Inflammatory macrophage (primary cell): ENCODE results near the gene LCN15.
"Not testable (repeated sequence)": the region's sequence is repeated elsewhere in the genome, so short reads cannot be mapped to it uniquely, and the experiment has no call there.

Experiments
- DNase-seq, 2 donors: peaks; one replicate each; pipeline ENCODE4 v3.0.0-alpha.2; 2020 to 2022

Gene LCN15

DNA sequence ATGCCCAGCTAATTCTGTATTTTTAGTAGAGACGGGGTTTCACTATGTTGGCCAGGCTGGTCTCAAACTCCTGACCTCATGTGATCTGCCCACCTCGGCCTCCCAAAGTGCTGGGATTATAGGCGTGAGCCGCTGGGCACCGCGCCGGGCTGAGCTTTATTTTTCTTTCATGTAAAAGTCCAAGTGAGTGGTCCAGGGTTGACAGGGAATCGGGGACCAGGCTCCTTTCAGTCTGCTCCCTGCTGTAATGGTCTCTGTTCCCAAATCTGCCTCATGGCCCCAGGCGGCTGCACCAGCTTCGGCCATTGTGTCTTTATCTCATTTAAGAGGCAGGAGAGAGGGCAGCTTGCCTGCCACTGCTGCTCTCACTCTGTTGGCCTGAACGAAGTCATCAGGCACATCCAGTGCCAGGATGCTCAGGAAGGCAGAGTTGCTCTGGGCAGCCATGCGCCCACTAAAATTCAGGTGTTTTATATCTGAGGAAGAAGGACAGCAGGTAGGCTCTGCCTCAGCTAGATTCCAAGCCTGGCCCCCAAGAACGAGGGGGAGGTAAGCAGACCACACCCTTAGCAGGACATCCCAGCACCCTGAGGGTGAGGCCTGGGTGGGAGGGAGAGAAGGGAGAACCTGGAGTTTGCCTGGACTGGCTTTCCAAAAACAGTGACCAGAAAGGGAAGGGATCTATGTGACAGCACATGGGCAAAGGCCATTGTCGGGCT is 30.1 kb upstream of the LCN15 start:
- DNase-seq = no peak

DNA sequence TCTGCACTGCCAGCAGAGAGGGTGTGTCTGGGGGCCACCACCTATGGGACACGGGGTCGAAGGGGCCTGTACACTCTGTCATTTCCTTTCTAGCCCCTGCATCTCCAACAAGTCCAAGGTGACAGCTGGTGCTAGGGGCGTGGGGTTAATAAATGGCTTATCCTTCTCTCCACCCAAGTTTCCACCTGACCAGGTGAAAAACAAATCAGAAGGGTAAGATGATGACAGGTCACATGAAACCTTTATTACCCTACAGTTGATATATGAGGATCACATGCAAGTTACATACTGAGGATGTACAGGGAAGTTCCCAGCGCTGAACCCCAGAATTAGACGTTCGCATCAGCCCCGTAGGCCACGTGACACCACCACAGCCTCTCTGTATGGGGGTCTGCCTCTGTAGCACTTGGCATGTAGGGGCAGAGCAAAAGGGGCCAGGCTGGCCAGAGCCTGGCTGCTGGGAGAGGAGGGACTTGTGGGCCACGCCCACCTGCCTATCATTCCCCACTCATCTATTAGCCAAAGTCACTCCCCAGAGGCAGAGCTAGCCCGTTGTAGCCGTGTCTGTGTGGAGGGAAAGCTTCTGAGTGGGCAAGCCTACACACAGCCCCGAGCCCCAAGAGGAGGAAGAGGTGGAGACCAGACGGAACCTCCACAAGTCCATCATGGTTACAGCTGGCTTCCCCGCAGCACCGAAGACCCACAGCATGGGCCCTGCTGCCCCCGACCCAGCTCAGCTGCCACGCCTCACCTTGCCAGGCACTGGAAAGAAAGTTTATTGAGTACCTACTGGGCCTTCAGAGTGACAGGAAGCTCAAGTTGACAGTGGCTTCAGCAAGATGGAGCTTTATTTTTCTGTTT is 29.0 kb upstream of the LCN15 start:
- DNase-seq = peak in 1 of 2 donors; percentile 19

DNA sequence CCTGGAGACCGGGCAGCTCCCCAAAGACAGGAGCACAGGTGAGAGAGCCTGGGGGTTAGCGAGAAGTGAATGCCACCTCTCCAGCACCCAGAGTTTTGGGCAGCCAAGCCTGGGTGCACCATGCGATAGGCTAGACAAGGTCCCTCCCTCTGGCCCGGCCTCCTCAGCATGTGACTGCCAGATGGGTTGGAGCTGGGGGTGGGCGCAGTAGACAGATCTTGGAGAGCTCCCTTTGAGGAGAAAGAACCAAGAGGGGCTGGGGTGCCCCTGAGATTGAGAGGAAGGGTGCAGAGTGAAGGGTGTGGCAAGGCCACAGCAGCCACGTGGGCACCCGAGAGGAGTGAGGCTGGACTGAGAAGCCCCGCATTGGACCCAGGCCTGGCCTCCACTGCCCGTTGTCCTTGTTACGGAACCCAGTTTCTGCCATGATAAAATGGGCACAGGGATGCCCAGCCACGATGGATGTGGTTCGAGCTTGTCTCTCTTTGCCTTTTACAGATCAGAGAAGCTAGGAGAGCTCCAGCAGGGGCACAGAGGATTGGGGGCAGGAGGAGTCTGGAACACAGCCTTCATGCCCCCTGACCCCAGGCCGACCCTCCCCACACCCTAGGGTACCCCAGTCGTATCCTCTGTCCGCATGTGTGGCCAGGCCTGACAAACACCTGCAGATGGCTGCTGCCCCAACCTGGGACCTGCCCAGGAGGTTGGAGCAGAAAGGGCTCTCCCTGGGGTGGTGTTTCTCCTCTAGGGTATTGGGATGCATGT is 28.2 kb upstream of the LCN15 start:
- no peak for DNase-seq

DNA sequence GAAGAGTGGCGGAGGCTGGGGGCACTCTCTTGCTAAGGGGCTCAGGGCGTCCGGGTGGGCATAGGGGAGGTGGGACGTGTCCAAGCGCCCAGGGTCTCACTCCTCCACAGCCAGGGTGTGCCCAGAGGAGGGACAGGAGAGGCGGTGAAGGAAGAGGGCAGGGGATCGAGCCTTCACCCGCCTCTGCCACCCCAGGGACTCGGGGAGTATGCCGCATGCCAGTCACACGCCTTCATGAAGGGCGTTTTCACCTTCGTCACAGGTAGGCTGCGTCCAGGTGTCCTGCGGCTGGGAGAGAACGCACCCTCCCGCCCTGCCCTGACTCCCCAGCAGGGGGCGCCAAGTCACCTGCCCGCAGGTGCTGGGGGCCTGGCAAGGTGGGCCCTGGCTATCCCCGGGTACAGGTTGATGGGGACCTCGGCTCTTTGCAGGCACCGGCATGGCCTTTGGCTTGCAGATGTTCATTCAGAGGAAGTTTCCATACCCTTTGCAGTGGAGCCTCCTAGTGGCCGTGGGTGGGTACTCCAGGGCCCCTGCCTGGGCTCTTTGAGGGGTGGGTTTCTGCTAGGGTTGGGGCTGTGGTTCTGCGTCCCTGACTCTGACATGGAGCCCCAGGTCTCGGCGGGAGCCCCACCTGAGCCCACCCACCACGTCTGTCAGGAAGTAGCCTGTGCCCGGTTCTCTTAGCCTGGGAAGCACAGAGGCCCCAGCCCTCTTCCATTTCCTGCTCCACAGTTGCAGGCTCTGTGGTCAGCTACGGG is 27.4 kb upstream of the LCN15 start:
- peak; percentile 41 to 52 for DNase-seq

DNA sequence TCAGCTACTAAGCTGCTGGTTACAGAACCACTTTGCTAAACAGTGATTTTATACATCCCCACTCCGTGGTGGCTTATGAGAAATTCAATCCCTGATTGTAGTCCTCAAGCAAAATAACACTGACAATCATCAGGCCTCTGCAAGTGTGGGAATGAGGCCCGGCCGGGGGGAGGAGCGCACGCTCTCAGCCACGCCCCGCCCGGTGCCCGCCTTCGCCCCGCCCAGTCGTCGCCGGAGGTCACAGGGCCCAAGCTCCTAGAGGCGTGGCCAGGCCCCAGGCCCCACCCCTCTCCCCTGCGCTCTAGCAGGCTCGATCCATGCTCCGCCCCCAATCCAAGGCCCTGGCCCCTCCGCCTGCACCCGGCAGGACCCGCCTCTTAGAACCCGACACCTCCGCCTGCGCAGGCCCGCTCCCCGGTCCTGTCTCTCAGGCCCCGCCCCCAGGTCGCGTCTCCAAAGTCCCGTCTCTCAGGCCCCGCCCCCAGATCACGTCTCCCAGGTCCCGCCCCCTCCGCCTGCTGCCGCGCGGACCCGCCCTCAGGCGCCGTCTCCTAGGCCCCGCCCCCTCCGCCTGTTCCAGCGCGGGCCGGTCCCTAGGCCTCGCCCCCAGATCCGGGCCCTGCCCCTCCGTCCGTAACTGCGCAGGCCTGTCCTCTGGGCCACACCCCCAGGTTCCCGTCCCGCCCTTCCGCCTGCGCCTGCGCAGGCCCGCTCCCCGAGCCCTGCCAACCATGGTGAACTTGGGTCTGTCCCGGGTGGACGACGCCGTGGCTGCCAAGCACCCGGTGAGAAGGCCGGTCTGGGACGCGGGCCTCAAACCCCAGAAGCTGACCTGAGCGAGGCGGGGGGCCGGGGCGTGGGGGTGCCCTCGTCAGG is 26.6 kb upstream of the LCN15 start, which contains the start of gene TMEM141:
TSS of gene TMEM141 (plus strand) at position 705 of the 876 bp plus-strand sequence. CDS start at position 732, 27 bp downstream.
- DNase-seq = peak; percentile 99 to 100

DNA sequence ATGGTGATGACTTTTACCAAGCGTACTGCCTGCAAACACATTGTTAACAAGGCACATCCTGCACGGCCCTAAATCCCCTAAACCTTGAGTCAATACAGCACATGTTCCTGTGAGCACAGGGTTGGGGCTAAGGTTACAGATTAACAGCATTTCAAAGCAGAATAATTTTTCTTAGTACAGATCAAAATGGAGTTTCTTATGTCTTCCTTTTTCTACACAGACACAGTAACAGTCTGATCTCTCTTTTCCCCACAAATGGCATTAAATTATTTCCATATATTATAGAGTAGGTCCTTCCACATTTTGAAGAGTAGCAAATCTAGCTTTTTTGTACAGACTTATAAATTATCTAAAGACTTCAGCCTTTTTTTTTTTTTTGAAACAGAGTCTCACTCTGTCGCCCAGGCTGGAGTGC is 25.2 kb upstream of the LCN15 start:
- no peak for DNase-seq

DNA sequence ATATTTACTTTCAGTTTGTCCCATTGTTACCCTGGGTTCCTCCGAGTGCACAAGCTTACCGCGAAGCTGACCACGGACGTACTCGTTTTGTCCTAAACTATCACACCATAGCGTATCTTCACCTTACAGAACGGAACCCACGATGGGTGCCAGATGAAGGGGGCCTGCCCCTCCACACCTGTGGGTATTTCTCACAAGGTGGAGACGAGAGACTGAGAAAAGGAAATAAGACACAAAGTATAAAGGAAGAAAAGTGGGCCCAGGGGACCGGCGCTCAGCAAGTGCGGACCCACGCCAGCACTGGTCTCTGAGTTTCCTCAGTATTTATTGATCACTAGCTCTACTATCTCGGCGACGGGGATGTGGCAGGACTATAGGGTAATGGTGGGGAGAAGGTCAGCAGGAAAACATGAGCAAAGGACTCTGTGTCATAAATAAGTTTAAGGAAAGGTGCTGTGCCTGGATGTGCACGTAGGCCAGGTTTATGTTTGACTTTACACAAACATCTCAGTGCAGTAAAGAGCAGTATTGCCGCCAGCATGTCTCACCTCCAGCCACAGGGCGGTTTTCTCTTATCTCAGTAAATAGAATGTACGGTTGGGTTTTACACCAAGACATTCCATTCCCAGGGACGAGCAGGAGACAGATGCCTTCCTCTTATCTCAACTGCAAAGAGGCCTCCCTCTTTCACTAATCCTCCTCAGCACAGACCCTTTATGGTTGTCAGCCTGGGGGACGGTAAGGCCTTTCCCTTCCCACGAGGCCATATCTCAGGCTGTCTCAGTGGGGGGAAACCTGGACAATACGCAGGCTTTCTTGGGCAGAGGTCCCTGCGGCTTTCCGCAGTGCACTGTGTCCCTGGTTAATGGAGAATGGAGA is 24.6 kb upstream of the LCN15 start:
- not testable (repeated sequence) for DNase-seq

DNA sequence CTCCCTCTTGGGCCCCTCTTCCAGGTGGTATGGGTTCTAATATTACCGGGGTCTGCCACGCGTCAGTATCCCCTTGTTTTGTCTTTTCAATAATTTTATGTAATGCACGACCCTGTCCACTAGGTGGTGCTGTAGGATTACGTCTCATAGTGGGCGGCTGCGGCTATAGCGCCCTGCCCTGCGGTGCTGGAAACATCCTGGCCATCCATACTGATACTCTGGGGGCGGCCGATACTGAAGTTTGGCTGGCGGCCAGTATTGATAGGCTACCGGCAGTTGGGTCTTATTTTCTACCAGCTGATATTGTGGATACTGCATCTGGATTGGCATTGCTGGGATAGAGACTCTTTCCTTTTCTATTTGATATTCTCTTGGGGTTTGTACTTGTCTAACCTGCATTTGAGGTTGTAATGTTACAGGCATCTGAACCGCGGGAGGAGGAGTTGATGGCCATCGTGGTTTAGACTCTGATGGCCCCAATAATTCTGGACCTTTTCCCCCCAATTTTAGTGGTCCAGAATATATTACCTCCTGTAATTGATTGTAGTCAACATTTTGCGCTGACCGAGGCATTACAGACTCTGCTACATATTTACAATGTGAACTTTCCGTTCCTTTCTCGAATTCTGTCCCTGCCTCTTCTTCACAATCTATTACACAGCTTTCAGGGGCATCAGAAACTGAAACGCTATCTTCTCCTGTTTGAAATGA is 23.5 kb upstream of the LCN15 start:
- DNase-seq = peak; percentile 61 to 71

DNA sequence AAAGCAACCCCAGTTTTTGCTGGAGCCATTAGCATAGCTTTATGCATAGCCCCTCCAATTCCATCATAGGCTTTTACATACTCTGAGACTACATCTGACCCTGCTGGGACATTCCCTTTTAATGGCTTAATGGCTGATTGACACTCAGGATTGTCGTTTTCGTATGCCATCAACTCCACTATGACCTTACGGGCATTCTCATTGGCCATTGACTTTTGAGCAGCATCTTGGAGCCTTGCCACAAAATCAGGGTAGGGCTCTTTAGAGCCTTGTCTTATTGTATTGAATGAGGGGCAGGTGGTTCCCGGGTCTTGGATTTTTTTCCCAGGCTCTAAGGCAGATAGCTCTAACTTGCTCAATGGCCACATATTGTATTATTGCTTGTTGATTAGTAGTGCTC is 22.7 kb upstream of the LCN15 start:
- DNase-seq = not testable (repeated sequence)

DNA sequence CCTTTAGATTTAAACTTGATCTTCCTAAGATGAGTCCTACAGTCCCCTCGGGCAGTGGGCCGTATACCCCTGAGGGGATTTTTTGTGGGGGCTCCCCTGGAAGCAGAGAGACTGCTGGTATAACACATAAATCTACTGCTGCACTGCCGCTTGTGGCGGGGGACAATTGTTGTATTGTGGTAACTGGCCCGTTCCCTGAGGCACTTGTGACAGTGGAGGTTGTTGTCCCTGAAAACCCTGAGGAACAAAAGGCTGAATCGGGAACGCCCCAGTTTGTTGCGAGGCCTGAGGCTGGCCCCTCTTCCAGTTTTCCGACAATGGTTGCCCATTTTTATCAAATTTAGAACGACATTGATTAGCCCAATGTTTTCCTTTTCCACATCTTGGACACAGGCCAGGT is 22.1 kb upstream of the LCN15 start:
- no peak for DNase-seq

DNA sequence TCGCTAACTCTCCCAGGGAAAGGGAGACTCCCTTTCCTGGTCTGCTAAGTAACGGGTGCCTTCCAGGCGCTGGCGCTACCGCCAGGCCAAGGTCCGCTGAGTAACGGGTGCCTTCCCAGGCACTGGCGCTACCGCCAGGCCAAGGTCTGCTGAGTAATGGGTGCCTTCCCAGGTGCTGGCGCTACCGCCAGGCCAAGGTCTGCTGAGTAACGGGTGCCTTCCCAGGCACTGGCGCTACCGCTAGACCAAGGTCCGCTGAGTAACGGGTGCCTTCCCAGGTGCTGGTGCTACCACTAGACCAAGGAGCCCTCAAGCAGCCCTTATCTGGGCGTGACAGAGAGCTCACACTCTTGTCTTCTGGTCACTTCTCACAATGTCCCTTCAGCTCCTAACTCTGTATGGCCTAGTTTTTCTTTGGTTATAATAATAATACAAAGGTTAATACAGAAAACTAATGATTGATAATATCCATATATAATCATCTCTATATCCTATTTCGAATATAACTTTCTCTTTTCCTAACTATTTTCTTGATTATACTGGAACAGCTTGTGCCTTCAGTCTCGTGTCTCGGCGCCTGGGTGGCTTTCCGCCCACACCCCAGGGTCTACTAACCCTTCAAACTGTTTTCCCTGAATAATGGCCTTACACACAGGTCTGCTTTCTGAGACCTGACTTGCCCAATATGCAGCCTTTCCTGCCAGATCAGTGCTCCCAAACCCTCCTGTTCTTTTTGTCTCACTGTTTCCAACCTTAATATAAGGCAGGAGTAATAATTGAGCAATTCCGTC is 21.4 kb upstream of the LCN15 start:
- not testable (repeated sequence) for DNase-seq

DNA sequence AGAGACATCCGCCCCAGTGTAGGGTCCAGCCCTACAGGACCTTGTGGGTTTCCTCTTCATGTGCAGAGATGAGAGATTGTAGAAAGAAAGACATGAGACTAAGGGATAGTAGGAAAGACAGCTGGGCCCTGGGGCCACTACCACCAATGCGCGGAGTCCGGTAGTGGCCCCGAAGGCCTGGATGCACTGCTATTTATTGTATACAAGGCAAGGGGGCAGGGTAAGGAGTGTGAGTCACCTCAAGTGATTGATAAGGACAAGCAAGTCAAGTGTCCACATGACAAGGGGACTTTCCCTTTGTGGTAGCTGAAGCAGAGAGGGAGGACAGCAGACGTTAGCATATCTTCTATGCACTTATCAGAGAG is 20.7 kb upstream of the LCN15 start:
- no peak for DNase-seq

DNA sequence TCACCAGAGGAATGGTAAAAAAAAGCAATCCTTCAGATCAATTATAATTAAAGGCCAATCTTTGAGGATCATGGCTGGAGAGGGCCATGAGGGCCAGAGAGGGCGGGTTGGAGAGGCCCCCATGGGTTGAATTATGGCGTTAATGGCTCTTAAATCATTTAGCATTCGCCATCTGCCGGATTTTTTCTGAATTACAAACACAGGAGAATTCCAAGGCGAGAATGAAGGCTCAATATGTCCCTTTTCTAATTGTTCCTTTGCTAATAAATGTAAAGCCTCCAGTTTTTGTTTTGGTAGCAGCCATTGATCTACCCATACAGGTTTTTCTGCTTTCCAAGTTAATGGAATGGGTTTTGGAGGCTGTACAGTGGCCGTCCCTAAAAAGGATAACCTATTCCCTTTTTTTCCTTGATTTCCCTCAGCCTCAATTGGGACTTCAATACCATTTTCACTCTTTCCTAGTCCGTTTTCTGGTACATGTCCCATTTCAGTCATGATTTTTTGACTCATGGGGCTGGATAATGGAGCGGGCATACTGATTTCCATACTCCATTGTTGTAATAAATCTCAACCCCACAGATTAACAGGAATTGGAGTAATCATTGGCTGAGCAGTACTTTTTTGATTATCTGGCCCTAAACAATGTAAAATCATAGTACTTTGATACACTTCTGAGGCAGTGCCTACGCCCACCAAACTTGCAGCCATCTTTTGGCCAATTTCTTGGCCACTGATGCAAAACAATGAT is 20.1 kb upstream of the LCN15 start:
- DNase-seq = peak in 1 of 2 donors; percentile 39

DNA sequence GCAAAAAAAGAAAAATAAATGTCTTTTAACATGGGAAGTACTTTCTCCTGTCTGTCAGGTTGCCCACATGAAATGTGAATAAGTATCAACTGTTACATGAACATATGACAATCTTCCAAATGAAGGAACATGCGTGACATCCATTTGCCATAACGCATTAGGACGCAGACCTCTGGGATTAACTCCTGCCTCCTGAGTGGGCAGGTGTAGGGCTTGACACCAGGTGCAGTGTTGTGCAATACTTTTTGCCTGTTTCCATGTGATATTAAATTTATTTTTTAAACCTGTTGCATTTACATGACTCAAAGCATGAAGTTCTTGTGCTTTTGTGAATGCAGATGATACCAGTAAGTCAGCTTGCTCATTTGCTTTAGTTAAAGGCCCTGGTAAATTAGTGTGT is 18.1 kb upstream of the LCN15 start:
- no peak for DNase-seq

DNA sequence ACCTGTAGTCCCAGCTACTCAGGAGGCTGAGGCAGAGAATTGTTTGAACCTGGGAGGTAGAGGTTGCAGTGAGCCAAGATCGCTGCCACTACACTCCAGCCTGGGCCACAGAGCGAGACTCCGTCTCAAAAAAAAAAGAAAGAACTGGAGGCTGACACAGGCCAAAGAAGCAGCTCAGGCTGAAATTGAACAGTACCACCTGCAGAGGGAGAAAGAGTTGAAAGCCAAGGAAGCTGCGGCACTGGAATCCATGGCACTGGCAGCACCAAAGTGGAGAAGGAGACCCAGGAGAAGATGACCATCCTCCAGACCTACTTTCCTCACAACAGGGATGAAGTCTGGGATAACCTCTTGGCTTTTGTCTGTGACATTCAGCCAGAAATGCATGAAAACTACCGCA is 15.5 kb upstream of the LCN15 start:
- DNase-seq = no peak

DNA sequence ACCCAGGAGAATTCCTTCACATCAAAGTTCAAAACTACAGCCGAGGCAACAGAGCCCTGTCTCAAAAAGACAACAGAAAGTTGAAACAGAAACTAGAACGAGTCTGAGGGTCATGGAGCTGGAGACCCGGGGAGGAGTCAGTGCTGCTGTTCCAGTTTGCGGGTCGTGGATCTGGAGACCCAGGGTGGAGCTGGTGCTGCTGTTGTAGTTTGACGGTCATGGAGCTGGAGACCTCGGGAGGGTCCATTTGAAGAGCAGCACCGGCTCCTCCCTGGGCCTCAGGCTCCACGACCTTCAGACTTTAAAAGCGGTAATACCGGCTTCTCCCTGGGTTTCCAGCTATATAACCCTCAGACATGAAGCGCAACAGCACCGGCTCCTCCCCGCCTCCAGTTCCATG is 13.0 kb upstream of the LCN15 start:
- no peak for DNase-seq

DNA sequence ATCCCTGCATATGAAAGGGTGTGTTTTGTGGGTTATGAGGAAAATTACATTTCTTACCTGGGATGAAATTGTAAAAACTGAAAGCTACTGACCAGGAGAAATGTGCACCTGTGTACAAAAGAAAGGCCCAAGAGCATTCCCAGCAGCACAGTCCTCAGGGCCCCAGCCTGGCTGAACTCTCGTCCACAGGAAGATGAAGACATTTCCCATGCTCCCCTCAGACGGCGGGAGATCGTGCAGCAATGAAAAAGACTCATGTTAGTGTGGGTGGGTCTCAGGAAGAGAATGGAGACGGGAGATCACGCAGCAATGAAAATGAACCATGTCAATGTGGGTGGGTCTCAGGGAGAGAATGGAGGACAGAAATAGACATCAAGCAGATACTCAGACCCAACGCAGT is 12.6 kb upstream of the LCN15 start:
- no peak for DNase-seq

DNA sequence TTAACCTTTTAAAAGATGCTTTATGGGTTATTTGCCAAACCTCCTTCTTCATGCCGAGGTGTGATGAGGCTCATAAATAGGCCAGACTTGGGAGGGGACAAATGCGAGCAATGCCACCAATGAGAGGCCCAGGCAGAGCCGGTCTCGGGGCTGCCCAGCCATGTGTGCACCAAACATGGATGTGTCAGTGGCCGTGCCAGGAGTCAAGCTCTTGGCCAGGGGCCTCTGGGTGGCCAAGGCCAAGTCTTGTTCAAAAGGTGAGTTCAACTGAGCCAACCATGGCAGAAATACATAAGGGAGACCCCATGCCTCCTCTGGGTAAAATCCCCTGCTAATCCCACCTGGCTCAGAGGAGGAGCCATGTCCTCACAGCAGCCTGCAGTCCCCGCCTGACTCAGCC is 10.9 kb upstream of the LCN15 start:
- DNase-seq = no peak
